ENCODE data around the gene CDH8. TPM values are rescaled to one million over a fixed set of nuclear protein-coding genes. Genes with fewer than 3 reads are reported as not detected.

CDH8 gene
- total and polyA plus RNA-seq, 4 donors, result 0.02 to 3.1 (median 0.30) TPM

DNA sequence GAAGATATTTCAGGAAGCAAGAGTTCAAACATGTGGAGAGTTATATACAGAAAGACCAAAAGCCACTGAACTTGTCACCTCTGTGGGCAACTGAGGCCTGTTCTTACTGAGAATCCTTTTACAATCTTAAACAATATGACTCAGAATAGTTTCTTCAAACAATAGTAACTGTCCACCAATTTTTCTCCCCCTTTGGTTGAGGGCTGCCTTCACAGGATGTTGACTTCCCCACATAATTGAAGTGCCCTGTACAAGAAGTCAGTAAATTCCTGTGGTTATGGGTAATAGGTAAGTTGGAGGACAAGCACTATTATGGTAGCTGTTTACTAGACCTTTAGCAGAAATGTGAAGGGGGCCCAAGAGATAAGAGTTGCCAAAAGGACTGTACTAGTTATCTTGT, 215.8 kb downstream of the CDH8 start:
- H3K9ac ChIP-seq (ENCODE audit: insufficient read depth in 1 of 2, low read length in 2 of 2), result no peak overlapping the region
- H3K27ac ChIP-seq (ENCODE audit: low read depth in 1 of 2, low read length in 1 of 2), result no peak overlapping the region
- H3K4me3 ChIP-seq, result no peak overlapping the region
- ATAC-seq (ENCODE audit: insufficient read depth, low FRiP score) (no peak), DNase-seq (no peak)
- no peaks in the 10 kb centered on the region for H3K9me3 ChIP-seq (ENCODE audit: control insufficient read depth in 4 of 4, insufficient read depth in 3 of 4, low read length in 3 of 4)
- no peaks in the 10 kb centered on the region for H3K36me3 ChIP-seq (ENCODE audit: control insufficient read depth in 4 of 4, insufficient read depth in 4 of 4, low read length in 4 of 4)
- TF ChIP-seq, protein P1, sequence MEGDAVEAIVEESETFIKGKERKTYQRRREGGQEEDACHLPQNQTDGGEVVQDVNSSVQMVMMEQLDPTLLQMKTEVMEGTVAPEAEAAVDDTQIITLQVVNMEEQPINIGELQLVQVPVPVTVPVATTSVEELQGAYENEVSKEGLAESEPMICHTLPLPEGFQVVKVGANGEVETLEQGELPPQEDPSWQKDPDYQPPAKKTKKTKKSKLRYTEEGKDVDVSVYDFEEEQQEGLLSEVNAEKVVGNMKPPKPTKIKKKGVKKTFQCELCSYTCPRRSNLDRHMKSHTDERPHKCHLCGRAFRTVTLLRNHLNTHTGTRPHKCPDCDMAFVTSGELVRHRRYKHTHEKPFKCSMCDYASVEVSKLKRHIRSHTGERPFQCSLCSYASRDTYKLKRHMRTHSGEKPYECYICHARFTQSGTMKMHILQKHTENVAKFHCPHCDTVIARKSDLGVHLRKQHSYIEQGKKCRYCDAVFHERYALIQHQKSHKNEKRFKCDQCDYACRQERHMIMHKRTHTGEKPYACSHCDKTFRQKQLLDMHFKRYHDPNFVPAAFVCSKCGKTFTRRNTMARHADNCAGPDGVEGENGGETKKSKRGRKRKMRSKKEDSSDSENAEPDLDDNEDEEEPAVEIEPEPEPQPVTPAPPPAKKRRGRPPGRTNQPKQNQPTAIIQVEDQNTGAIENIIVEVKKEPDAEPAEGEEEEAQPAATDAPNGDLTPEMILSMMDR (IDR thresholded peaks at IDR 0.05; ENCODE audit: control extremely low read depth, extremely low read depth), result no peak
- no peaks in the 10 kb centered on the region for H3K4me1 ChIP-seq (ENCODE audit: control insufficient read depth in 5 of 5, insufficient read depth in 5 of 5, low read length in 5 of 5)
- no peaks in the 10 kb centered on the region for H3K27me3 ChIP-seq (ENCODE audit: control insufficient read depth in 3 of 3, insufficient read depth in 3 of 3, low read length in 2 of 3)

DNA sequence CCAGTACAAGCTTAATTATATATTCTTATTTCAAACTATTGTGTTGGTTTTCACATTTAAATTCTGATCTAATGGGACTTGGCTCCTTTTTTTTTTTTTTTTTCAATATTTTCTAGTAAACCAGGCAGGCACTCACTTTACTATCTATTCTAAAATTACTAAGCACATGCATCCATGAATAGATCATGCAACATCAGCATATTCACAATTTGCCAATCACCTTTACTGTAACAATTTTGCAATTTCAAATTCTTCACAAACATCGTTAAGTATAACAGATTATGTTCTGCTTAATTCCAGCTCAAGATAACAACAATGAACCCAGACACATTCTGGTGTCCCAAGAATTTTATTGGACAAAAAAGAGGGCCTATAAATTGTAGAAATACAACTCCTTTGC, 217.4 kb downstream of the CDH8 start:
- 89 to 92% methylated on average over 1 of the region's 1 CpG for WGBS, 2 donors
- no peak overlapping the region for H3K4me3 ChIP-seq
- H3K36me3 ChIP-seq (ENCODE audit: control insufficient read depth in 4 of 4, insufficient read depth in 4 of 4, low read length in 4 of 4), result no peaks in the 10 kb centered on the region
- no peak overlapping the region for H3K27ac ChIP-seq (ENCODE audit: low read depth in 1 of 2, low read length in 1 of 2)
- H3K9ac ChIP-seq (ENCODE audit: insufficient read depth in 1 of 2, low read length in 2 of 2), result no peak overlapping the region
- H3K9me3 ChIP-seq (ENCODE audit: control insufficient read depth in 4 of 4, insufficient read depth in 3 of 4, low read length in 3 of 4), result no peaks in the 10 kb centered on the region
- H3K4me1 ChIP-seq (ENCODE audit: control insufficient read depth in 5 of 5, insufficient read depth in 5 of 5, low read length in 5 of 5), result no peaks in the 10 kb centered on the region
- H3K27me3 ChIP-seq (ENCODE audit: control insufficient read depth in 3 of 3, insufficient read depth in 3 of 3, low read length in 2 of 3), result no peaks in the 10 kb centered on the region
- ATAC-seq (ENCODE audit: insufficient read depth, low FRiP score), result no peak
- TF ChIP-seq, protein P1 (IDR thresholded peaks at IDR 0.05; ENCODE audit: control extremely low read depth, extremely low read depth), result no peak
- no peak for DNase-seq

DNA sequence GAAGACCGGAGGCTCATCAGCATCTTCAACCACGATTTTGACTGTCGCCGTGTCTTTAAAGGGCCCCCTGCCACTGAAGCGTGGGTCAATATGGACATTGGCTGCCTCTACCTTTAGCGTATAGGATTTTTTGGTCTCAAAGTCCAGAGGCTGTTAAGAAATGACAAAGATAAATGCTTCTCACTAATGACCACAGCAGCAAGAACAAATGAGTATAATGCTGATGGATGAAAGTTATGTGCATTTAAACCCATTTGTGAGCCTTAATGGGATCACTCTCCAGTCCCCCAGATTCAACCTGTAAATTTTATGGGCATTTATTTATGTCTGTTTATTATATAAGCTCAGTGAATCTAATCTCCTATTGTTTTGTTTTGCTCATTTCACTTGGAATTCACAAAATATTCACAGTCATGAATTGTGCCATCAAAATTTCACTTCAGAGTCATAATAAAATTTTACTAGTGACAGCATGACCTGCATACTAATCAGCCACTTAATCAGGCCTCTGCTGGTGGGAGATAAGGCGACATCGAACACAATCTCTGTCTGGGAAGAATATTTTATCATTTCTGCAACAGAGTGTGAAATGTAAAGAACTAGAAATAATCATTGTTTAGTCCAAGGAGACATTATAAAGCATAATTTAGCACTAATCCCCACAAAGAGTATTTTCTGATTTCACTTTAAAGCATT, 218.5 kb downstream of the CDH8 start:
- no peak overlapping the region for H3K4me3 ChIP-seq
- no peaks in the 10 kb centered on the region for H3K27me3 ChIP-seq (ENCODE audit: control insufficient read depth in 3 of 3, insufficient read depth in 3 of 3, low read length in 2 of 3)
- no peaks in the 10 kb centered on the region for H3K9me3 ChIP-seq (ENCODE audit: control insufficient read depth in 4 of 4, insufficient read depth in 3 of 4, low read length in 3 of 4)
- no peak overlapping the region for H3K27ac ChIP-seq (ENCODE audit: low read depth in 1 of 2, low read length in 1 of 2)
- TF ChIP-seq, protein P1 (IDR thresholded peaks at IDR 0.05; ENCODE audit: control extremely low read depth, extremely low read depth), result no peak
- no peak overlapping the region for H3K9ac ChIP-seq (ENCODE audit: insufficient read depth in 1 of 2, low read length in 2 of 2)
- H3K4me1 ChIP-seq (ENCODE audit: control insufficient read depth in 5 of 5, insufficient read depth in 5 of 5, low read length in 5 of 5), result no peaks in the 10 kb centered on the region
- no peak for ATAC-seq (ENCODE audit: insufficient read depth, low FRiP score)
- no peaks in the 10 kb centered on the region for H3K36me3 ChIP-seq (ENCODE audit: control insufficient read depth in 4 of 4, insufficient read depth in 4 of 4, low read length in 4 of 4)
- 81 to 91% methylated on average over 8 of the region's 8 CpGs for WGBS, 2 donors
- no peak for DNase-seq
